GM18507 (cell line): ENCODE data around the gene PCDHGA7.
"Not testable (repeated sequence)": the region's sequence is repeated elsewhere in the genome, so short reads cannot be mapped to it uniquely, and the experiment has no call there.

Experiments
- DNase-seq: peaks from one replicate; pipeline ENCODE4 v3.0.0; 2011; ENCODE audit warnings: low read depth; ENCODE audit not compliant: insufficient read length; ENCODE audit errors: extremely low spot score
- FAIRE-seq: peaks from 2 replicates; lab custom pipeline; 2011; peaks lifted over from hg19 to GRCh38; lab: Jason Lieb, UNC

PCDHGA7 gene

DNA sequence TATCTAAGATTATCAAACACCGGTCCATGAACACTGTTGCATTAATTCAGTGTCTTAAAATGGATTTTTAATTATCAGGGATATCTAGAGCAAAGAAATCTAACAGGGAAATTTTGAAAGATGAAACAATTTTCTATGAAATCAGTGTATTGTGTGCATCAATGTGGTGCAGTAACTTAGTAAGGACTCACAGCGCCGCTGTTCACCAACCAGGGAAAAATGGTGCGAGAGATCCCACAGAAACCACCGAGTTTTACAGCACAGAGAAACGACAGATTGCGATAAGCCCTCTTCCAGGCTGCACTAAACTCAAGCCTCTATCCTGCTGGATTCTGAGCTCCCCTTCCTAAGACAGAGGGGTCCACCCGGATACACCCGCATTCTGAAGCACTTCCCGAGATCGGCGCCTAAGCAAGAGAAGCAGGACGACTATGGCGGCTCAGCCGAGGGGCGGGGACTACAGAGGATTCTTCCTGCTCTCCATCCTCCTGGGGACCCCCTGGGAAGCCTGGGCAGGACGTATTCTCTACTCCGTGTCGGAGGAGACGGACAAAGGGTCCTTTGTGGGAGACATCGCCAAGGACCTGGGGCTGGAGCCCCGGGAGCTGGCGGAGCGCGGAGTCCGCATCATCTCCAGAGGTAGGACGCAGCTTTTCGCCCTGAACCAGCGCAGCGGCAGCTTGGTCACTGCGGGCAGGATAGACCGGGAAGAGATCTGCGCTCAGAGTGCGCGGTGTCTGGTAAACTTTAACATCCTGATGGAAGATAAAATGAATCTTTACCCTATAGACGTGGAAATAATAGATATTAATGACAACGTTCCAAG is at the start of gene PCDHGA7:
Gene PCDHGA7, plus strand, starts transcription at position 274 of the 826 bp plus-strand sequence. Its CDS starts 158 bp downstream, at position 432.
- FAIRE-seq = no peak
- no peak for DNase-seq

GRCh38 chr5:141338538-141339306 is 43.8 kb upstream of the PCDHGA7 start, which contains the start of gene PCDHGA2:
Gene PCDHGA2, plus strand, starts transcription at chr5:141338760.
- DNase-seq = no peak

DNA sequence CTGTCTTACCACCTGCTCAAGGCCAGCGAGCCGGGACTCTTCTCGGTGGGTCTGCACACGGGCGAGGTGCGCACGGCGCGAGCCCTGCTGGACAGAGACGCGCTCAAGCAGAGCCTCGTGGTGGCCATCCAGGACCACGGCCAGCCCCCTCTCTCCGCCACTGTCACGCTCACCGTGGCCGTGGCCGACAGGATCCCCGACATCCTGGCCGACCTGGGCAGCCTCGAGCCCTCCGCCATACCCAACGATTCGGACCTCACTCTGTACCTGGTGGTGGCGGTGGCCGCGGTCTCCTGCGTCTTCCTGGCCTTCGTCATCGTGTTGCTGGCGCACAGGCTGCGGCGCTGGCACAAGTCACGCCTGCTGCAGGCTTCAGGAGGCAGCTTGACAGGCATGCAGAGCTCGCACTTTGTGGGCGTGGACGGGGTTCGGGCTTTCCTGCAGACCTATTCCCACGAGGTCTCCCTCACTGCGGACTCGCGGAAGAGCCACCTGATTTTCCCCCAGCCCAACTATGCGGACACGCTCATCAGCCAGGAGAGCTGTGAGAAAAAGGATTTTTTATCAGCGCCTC is 41.7 kb upstream of the PCDHGA7 start:
- not testable (repeated sequence) for FAIRE-seq, DNase-seq

More at GRCh38 chr5:141338538-141339306, 43.8 kb upstream of the PCDHGA7 start, which contains the start of gene PCDHGA2:
- no peak for FAIRE-seq

DNA sequence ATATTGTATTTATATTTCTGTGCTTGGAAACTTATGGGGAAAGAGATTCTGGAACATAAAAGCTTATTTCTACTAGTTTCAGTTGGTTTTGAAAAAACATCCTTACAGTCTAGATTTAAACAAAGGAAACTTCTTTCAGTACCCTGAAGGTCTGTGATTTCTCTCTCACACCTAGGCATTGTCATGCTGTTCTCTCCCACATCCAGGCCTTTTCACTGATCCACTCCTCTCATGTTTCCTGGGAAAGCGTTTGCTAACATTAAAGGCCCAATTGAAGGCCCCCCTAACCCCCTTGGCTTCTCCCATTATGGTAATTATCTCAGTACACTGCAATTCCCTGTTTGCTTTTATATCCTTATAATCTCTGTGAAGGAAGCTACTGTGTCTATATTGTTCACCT is 39.8 kb upstream of the PCDHGA7 start:
- FAIRE-seq (no peak), DNase-seq (no peak)

- no peak for DNase-seq
- no peak for FAIRE-seq
Measured at GRCh38 chr5:141343242-141343952, 39.1 kb upstream of the PCDHGA7 start, which contains the start of gene PCDHGA3. Gene PCDHGA3, plus strand, starts transcription at chr5:141343829. Its CDS starts 205 bp downstream, at chr5:141344034.

GRCh38 chr5:141343953-141344463 is 38.5 kb upstream of the PCDHGA7 start:
- no peak for DNase-seq
- FAIRE-seq = no peak

GRCh38 chr5:141345327-141345726 is 37.2 kb upstream of the PCDHGA7 start:
- FAIRE-seq = no peak
- DNase-seq = no peak

GRCh38 chr5:141346017-141346416 is 36.5 kb upstream of the PCDHGA7 start:
- DNase-seq, FAIRE-seq: not testable (repeated sequence)

GRCh38 chr5:141349917-141350619 is 32.5 kb upstream of the PCDHGA7 start, which contains the start of gene PCDHGB1:
Gene PCDHGB1, plus strand, starts transcription at chr5:141350099. Its CDS starts 162 bp downstream, at chr5:141350261.
- no peak for FAIRE-seq

DNA sequence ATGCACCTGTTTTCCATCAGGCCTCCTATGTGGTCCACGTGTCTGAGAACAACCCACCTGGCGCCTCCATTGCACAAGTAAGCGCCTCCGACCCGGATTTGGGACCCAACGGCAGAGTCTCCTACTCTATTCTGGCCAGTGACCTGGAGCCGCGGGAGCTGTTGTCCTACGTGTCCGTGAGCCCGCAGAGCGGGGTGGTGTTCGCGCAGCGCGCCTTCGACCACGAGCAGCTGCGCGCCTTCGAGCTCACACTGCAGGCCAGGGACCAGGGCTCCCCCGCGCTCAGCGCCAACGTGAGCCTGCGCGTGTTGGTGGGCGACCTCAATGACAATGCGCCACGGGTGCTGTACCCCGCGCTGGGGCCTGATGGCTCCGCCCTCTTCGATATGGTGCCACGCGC is 31.0 kb upstream of the PCDHGA7 start:
- DNase-seq (no peak), FAIRE-seq (no peak)

More at GRCh38 chr5:141349917-141350619, 32.5 kb upstream of the PCDHGA7 start, which contains the start of gene PCDHGB1:
- DNase-seq = no peak

DNA sequence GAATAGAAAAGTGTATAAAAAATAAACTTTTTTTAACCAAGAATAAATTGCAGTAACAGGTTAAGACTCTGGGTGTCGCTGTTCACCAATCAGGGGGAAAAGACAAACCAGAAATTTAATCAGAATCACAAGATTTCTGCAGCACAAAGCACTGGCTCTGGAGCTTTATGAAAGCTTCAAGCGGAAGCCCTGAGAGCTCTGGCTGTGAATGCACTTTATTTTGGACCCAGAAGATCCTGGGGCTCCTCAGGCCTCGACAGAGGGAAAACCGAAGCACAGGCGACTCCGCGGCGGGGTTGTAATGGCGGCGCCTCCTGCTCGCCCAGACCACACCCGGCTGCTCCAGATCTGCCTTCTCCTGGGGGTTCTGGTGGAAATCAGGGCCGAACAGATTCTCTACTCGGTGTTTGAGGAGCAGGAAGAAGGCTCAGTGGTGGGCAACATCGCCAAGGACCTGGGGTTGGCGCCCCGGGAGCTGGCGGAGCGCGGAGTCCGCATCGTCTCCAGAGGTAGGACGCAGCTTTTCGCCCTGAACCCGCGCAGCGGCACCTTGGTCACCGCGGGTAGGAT is 27.6 kb upstream of the PCDHGA7 start, which contains the start of gene PCDHGA4:
Gene PCDHGA4, plus strand, starts transcription at position 122 of the 570 bp plus-strand sequence. Its CDS starts 87 bp downstream, at position 209.
- DNase-seq (no peak), FAIRE-seq (no peak)

DNA sequence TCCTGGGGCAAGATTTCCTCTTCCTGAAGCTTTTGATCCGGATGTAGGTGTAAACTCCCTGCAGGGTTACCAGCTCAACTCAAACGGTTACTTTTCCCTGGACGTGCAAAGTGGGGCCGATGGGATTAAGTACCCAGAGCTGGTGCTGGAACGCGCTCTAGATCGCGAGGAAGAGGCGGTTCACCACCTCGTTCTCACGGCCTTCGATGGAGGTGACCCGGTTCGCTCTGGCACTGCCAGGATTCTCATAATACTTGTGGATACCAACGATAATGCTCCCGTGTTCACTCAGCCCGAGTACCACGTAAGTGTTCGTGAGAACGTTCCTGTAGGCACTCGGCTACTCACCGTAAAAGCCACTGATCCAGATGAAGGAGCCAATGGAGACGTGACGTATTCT is 26.9 kb upstream of the PCDHGA7 start:
- DNase-seq = no peak
- FAIRE-seq = no peak

DNA sequence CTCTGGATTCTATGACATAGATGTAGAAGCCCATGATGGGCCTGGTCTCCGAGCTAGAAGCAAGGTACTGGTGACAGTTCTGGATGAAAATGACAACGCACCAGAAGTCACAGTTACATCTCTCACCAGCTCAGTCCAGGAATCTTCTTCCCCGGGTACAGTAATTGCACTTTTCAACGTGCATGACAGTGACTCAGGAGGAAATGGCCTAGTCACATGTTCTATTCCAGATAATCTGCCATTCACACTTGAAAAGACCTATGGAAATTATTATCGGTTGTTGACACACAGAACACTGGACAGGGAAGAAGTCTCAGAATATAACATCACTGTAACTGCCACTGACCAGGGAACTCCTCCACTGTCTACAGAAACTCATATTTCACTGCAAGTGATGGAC is 26.4 kb upstream of the PCDHGA7 start:
- FAIRE-seq = no peak
- DNase-seq = no peak

- FAIRE-seq (no peak), DNase-seq (no peak)
Measured at GRCh38 chr5:141356950-141357349, 25.6 kb upstream of the PCDHGA7 start.

- DNase-seq (peak; percentile 18), FAIRE-seq (peak; percentile 24)
Measured at GRCh38 chr5:141359790-141360426, 22.6 kb upstream of the PCDHGA7 start, which contains the start of gene PCDHGB2. Gene PCDHGB2, plus strand, starts transcription at chr5:141359994. Its CDS starts 142 bp downstream, at chr5:141360136.

GRCh38 chr5:141360685-141361084 is 21.9 kb upstream of the PCDHGA7 start:
- no peak for DNase-seq
- no peak for FAIRE-seq

DNA sequence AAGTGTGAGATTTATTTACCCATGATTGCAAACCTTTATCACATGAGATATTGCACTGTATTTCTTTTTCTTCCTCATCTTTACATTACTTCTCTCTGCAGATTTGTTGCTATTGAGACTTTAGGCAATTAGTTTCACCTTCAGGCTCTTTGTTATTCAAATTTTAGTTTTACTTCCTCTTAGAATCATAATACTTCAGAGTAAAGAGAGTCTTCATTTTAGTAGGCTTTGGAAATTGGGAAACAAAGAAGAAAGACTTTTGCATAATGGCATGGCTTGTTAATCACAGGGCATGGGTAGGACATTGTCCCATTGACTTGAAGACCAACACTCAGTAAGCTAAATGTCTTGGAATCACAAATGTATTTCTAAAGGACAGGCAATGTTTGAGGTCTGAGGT is 19.8 kb upstream of the PCDHGA7 start:
- FAIRE-seq (no peak), DNase-seq (no peak)
